Lower lobe of right lung (tissue), 2 donors: ENCODE results near the gene GOSR1. TPM values are rescaled to one million over a fixed set of nuclear protein-coding genes. Genes with fewer than 3 reads are reported as not detected.
"Not testable (repeated sequence)": the region's sequence is repeated elsewhere in the genome, so short reads cannot be mapped to it uniquely, and the experiment has no call there.

Source experiments
- ATAC-seq, 2 donors: fragments of 200-7000 bp; cut with Tn5 transposase; one replicate each; pipeline ENCODE4 v1.9.1; 2020 to 2022; ENCODE audit warnings: mild to moderate bottlenecking in 2 of 2, moderate library complexity in 2 of 2
- DNase-seq: peaks from one replicate; pipeline ENCODE4 v3.0.0-alpha.2; 2020
- H3K27ac ChIP-seq: fragments of 200-600 bp; one replicate; pipeline ENCODE4 v1.8.0; 2022
- H3K27me3 ChIP-seq: fragments of 200-600 bp; one replicate; pipeline ENCODE4 v1.8.0; 2022; ENCODE audit warnings: low read depth
- H3K36me3 ChIP-seq: fragments of 200-600 bp; one replicate; pipeline ENCODE4 v1.8.0; 2022; ENCODE audit warnings: mild to moderate bottlenecking
- H3K4me1 ChIP-seq: fragments of 200-600 bp; one replicate; pipeline ENCODE4 v1.8.0; 2022
- H3K4me3 ChIP-seq: fragments of 200-600 bp; one replicate; pipeline ENCODE4 v1.8.0; 2022; ENCODE audit warnings: mild to moderate bottlenecking
- H3K9me3 ChIP-seq: fragments of 200-600 bp; one replicate; pipeline ENCODE4 v1.8.0; 2022
- intact Hi-C: fragments of 100-400 bp; cut with DNase I; formaldehyde crosslinking; loops from one replicate; pipeline ENCODE4 v1.11.0; 2022
- total RNA-seq: library from RNA; stranded (reverse); fragmentation: NEBNext Ultra II Directional; extraction: Animal tissue kit (Norgen Biotek cat#: 25700); gene quantifications from one replicate; pipeline ENCODE4 v1.2.1, GENCODE V29; 2021
- TF ChIP-seq, protein P1 (sequence below): fragments of 200-600 bp; IDR thresholded peaks from one replicate; pipeline ENCODE4 v1.8.0; 2022; ENCODE audit warnings: antibody characterized with exemption, mild to moderate bottlenecking
- donor health status: DM: no; HTN: yes; CAD: no; lungs with severe emphysema.

The GOSR1 gene
- total RNA-seq, 1 donor from 2014 or later, result 50.9 TPM

DNA sequence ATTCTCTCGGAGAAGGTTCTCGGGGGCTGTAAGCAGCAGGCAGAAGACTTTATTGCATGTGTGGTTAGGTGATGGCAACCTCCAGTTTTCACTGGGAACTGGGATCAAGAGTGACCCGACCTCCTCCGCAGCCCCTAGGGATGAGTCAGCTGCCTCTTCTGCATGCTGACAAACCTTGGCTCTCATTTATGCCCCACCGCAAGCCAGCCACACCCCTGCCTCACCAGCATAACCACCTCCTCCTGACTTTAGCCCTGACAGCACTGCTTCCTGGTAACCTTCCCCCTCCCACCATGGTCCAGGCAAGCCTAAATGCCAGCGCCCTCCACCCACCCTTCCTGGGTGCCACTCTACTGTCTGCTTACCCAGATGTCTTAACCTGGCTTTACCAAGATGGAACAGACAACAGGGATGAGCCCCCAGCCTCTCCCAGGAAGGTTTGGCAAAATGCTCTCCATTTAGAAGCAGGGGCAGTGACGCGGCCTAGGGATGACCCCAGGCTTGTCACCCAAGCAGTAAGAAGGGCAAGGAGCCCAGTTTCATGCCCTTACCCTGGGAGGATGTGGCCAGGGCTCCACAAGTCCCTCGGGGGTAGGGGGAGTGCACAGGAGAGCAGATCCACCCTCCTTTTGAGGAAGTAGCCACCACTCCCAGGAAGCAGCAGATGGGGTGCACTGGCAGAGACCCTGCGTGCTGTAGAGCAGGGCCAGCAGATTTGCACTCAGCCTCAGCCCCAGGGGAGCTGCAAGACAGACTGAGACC is 73.5 kb downstream of the GOSR1 start:
- TF ChIP-seq, protein P1, sequence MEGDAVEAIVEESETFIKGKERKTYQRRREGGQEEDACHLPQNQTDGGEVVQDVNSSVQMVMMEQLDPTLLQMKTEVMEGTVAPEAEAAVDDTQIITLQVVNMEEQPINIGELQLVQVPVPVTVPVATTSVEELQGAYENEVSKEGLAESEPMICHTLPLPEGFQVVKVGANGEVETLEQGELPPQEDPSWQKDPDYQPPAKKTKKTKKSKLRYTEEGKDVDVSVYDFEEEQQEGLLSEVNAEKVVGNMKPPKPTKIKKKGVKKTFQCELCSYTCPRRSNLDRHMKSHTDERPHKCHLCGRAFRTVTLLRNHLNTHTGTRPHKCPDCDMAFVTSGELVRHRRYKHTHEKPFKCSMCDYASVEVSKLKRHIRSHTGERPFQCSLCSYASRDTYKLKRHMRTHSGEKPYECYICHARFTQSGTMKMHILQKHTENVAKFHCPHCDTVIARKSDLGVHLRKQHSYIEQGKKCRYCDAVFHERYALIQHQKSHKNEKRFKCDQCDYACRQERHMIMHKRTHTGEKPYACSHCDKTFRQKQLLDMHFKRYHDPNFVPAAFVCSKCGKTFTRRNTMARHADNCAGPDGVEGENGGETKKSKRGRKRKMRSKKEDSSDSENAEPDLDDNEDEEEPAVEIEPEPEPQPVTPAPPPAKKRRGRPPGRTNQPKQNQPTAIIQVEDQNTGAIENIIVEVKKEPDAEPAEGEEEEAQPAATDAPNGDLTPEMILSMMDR, result no peak
- DNase-seq, result no peak

DNA sequence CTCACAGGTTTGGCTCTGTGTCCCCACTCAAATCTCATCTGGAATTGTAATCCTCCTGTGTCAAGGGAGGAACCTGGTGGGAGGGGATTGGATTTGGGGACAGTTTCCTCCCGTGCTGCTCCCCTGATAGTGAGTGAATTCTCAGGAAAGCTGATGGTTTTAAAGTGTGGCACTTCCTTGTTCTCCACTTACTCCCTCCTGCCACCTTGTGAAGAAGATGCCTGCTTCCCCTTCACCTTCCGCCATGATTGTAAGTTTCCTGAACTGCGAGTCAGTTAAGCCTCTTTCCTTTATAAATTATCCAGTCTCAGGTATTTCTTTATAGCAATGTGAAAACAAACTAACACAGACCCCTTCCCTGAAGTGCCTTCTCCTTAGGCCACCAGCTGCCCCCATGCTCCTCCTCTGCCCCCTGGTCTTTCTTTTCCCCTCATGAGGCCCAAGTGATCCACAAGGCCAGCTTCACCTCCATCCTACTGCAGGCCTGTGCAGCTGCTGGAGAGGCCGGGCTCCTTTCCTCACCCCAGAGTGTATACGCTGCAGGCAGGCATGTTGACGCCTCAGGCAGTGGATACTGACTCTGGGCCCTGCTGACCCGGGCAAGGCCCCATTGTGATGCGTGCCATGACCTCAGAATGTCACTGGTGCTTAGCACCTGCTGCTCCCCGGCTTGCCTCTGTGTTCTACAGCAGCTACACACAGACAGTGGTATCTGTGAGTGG is 74.2 kb downstream of the GOSR1 start:
- intact Hi-C loops, H3K27me3 ChIP-seq, H3K27ac ChIP-seq, H3K4me3 ChIP-seq, ATAC-seq, H3K4me1 ChIP-seq, H3K36me3 ChIP-seq, DNase-seq, H3K9me3 ChIP-seq: not testable (repeated sequence)

More for the DNA sequence above, 73.5 kb downstream of the GOSR1 start:
- Histone ChIP-seq H3K9me3 (no peaks in the 10 kb centered on the region), H3K27ac (no peak overlapping the region), H3K36me3 (no peaks in the 10 kb centered on the region), H3K4me3 (no peak overlapping the region), H3K4me1 (no peaks in the 10 kb centered on the region), H3K27me3 (no peaks in the 10 kb centered on the region)
- no peak for ATAC-seq
- intact Hi-C loops, result no loop called here

- H3K27me3 ChIP-seq, result no peaks in the 10 kb centered on the region
- H3K36me3 ChIP-seq, result no peaks in the 10 kb centered on the region
- ATAC-seq (no peak), DNase-seq (no peak)
- no peaks in the 10 kb centered on the region for H3K4me1 ChIP-seq
- H3K27ac ChIP-seq, result no peak overlapping the region
- no peaks in the 10 kb centered on the region for H3K9me3 ChIP-seq
- TF ChIP-seq, protein P1, result no peak
- no peak overlapping the region for H3K4me3 ChIP-seq
- intact Hi-C loops, result no loop called here
These were observed 74.8 kb downstream of the GOSR1 start for GRCh38 chr17:30551996-30552339.

GRCh38 chr17:30552994-30553566 is 75.9 kb downstream of the GOSR1 start:
- no peaks in the 10 kb centered on the region for H3K36me3 ChIP-seq
- TF ChIP-seq, protein P1, result no peak
- no peak overlapping the region for H3K4me3 ChIP-seq
- no peaks in the 10 kb centered on the region for H3K27me3 ChIP-seq
- H3K4me1 ChIP-seq, result no peaks in the 10 kb centered on the region
- DNase-seq (no peak), ATAC-seq (no peak)
- H3K27ac ChIP-seq, result no peak overlapping the region
- H3K9me3 ChIP-seq, result no peaks in the 10 kb centered on the region
- intact Hi-C loops, result no loop called here

DNA sequence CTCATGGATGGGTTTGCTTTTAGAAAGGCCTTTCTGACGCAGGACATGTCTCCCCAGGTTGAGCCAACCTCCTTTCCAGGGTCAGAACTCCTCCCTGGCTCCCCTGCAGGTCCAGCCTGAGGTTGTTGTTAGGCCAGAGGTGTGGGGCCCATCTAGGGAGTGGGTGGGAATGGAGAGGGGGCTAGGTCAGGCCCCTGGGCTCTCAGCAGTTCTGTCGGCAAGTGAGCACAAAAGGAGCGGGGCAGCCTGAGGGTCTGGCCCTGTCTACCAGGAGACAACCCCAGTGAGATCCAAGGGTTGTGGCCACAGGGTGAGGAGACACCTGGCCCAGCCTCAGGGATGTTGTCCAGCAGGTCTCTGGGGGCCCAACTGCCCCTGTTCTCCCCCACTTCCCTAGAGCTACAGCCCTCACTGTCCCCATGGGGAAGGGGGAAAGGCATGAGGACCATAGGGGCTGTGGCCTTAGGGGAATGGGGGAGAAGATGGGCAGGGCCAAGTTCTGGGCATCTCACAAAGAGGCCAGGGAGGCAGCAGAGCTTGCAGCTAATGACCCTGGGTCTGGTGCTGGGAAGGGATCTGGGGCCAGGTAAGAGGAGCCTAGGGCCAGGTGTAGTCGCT is 76.7 kb downstream of the GOSR1 start:
- H3K36me3 ChIP-seq, intact Hi-C loops, ATAC-seq, H3K4me1 ChIP-seq, DNase-seq, H3K27ac ChIP-seq, H3K9me3 ChIP-seq, H3K4me3 ChIP-seq, H3K27me3 ChIP-seq: not testable (repeated sequence)

DNA sequence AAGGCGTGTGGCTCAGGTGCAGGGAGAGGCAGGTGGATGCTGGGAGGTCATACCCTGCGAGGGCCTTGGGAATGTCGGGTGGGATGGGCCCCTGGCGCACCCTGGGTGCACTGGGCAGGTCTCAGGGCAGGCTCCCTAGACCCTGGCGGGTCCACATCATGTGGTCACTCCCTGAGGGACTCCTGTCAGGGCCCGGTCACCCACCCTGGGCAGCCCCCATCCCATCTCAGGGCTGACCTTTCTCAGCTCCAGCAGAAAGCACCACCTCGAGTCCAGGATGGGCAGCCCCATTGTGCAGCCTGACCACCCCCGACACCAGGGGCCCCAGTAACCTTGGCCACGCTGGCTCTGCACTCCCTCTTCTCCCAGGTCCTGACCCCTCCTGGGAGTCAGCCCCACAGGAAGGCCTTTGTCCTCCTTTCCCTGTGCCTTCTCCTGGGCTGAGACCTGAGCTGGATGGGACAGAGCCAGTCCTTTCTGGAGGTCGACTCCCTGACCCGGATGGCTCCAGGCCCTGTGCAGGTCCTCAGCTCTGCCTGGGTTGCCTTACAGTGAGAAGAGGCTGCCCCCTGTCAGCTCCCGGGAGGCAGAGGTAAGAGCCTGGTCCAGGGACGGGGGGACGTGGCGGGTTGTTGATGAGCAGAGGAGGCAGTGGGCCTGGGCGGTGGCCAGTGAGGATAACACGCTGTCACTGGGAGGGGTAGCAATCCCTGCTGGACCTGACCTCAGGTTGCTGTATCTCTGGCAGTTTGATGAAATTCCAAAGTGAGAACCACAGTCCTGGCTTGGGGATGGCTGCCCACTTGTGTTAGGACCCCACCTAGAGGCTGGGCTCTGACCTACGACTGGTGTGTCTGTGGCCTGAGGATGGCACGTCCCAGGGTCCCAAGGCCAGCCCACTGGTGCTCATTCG is 77.9 kb downstream of the GOSR1 start:
- H3K27ac ChIP-seq, result no peak overlapping the region
- no peaks in the 10 kb centered on the region for H3K36me3 ChIP-seq
- no peaks in the 10 kb centered on the region for H3K27me3 ChIP-seq
- intact Hi-C loops, result no loop called here
- DNase-seq (peak; percentile 37), ATAC-seq (peak in 1 of 2 donors; percentile 24)
- H3K9me3 ChIP-seq, result no peaks in the 10 kb centered on the region
- H3K4me1 ChIP-seq, result no peaks in the 10 kb centered on the region
- TF ChIP-seq, protein P1, result no peak
- no peak overlapping the region for H3K4me3 ChIP-seq
